HepG2 (cell line): ENCODE results near the gene ACP2. TPM values are rescaled to one million over a fixed set of nuclear protein-coding genes. Genes with fewer than 3 reads are reported as not detected.

Experiments used
- CREB1 ChIP-seq, 2 experiments: fragments of 450-650 bp in 1 of 2; IDR thresholded peaks; 2 replicates each; pipeline ENCODE4 v1.6.1; 2016 to 2017; ENCODE audit warnings: control low read depth in 1 of 2, mild to moderate bottlenecking in 1 of 2, missing compliant biosample characterization in 1 of 2, missing genetic modification characterization in 1 of 2
- CREM ChIP-seq, 2 experiments: sonication (generic) in 1 of 2; formaldehyde crosslinking in 1 of 2; IDR thresholded peaks; 2 replicates each; pipeline versions ENCODE4 v1.4.0 to v1.6.1; 2016 to 2020; ENCODE audit warnings: antibody characterized with exemption in 1 of 2, mild to moderate bottlenecking in 1 of 2, missing genetic modification reagents in 1 of 2
- HDAC2 ChIP-seq: sonication (generic); formaldehyde crosslinking; IDR thresholded peaks from 2 replicates; pipeline ENCODE4 v1.4.0; 2020; ENCODE audit warnings: missing genetic modification reagents
- HOXA5 ChIP-seq: sonication (generic); formaldehyde crosslinking; IDR thresholded peaks from 2 replicates; pipeline ENCODE4 v1.4.0; 2020; ENCODE audit warnings: missing genetic modification reagents
- MEIS1 ChIP-seq: sonication (generic); formaldehyde crosslinking; IDR thresholded peaks from 2 replicates; pipeline ENCODE4 v1.9.0; 2021; ENCODE audit warnings: mild to moderate bottlenecking, missing genetic modification reagents, moderate library complexity, borderline replicate concordance
- NCOA1 ChIP-seq: sonication (generic); formaldehyde crosslinking; IDR thresholded peaks from 2 replicates; pipeline ENCODE4 v1.9.0; 2021; ENCODE audit warnings: missing genetic modification reagents
- SATB2 ChIP-seq: sonication (generic); formaldehyde crosslinking; IDR thresholded peaks from 2 replicates; pipeline ENCODE4 v1.5.0; 2020; ENCODE audit warnings: missing genetic modification reagents
- TBP ChIP-seq: sonication (generic); formaldehyde crosslinking; IDR thresholded peaks from 2 replicates; pipeline ENCODE4 v1.5.0; 2020; ENCODE audit warnings: missing genetic modification reagents
- ZBTB38 ChIP-seq: sonication (generic); formaldehyde crosslinking; IDR thresholded peaks from 2 replicates; pipeline ENCODE4 v1.5.1; 2020; ENCODE audit warnings: mild to moderate bottlenecking, missing genetic modification reagents
- ZNF317 ChIP-seq: sonication (generic); formaldehyde crosslinking; IDR thresholded peaks from 2 replicates; pipeline ENCODE4 v1.5.0; 2020; ENCODE audit warnings: mild to moderate bottlenecking, missing genetic modification reagents
- ZNF326 ChIP-seq: sonication (generic); formaldehyde crosslinking; IDR thresholded peaks from 2 replicates; pipeline ENCODE4 v1.4.0; 2020; ENCODE audit warnings: missing genetic modification reagents, borderline replicate concordance
- ZNF572 ChIP-seq: sonication (generic); formaldehyde crosslinking; IDR thresholded peaks from 2 replicates; pipeline ENCODE4 v1.5.1; 2020; ENCODE audit warnings: mild to moderate bottlenecking, missing genetic modification reagents
- ZNF605 ChIP-seq: sonication (generic); formaldehyde crosslinking; IDR thresholded peaks from 2 replicates; pipeline ENCODE4 v1.8.0; 2022; ENCODE audit warnings: mild to moderate bottlenecking, missing genetic modification reagents
- ZNF616 ChIP-seq: sonication (generic); formaldehyde crosslinking; IDR thresholded peaks from 2 replicates; pipeline ENCODE4 v1.5.0; 2020; ENCODE audit warnings: low read depth, mild to moderate bottlenecking, missing genetic modification reagents
- ZNF839 ChIP-seq: sonication (generic); formaldehyde crosslinking; IDR thresholded peaks from 2 replicates; pipeline ENCODE4 v1.4.0; 2020; ENCODE audit warnings: missing genetic modification reagents, mild to moderate bottlenecking, borderline replicate concordance
- ZXDC ChIP-seq: sonication (generic); formaldehyde crosslinking; IDR thresholded peaks from 2 replicates; pipeline ENCODE4 v1.5.0; 2020; ENCODE audit warnings: mild to moderate bottlenecking, missing genetic modification reagents
- polyA plus RNA-seq, 8 experiments: library from polyadenylated mRNA; depleted of rRNA in 3 of 8; stranded (reverse) in 7 of 8; unstranded in 1 of 8; fragments of >200 nt; fragmentation: Illumina TruSeq in 4 of 8; extraction: Trizol in 4 of 8; gene quantifications; 2 replicates each; pipeline versions ENCODE4 v1.2.1 to v1.2.3, GENCODE V29; 2011 to 2016; ENCODE audit warnings: low read depth in 4 of 8, missing spikeins in 1 of 8, mixed read lengths in 1 of 8; ENCODE audit not compliant: insufficient read depth in 1 of 8
- total RNA-seq, 5 experiments: library from RNA; depleted of rRNA; stranded (reverse); fragments of >200 nt; fragmentation: Illumina TruSeq; extraction: Trizol; gene quantifications; 2 replicates each; pipeline ENCODE4 v1.2.3, GENCODE V29; 2016; ENCODE audit warnings: low read depth in 1 of 5
- TF ChIP-seq, protein P1 (sequence below): sonication (generic); formaldehyde crosslinking; conservative IDR thresholded peaks from 2 replicates; pipeline ENCODE4 v1.5.0; 2020; ENCODE audit warnings: missing genetic modification reagents
- TF ChIP-seq, protein P2 (sequence below): sonication (generic); formaldehyde crosslinking; IDR thresholded peaks from 2 replicates; pipeline ENCODE4 v1.5.1; 2020; ENCODE audit warnings: missing genetic modification reagents, mild to moderate bottlenecking, borderline replicate concordance
- TF ChIP-seq, protein P3 (sequence below): sonication (generic); formaldehyde crosslinking; conservative IDR thresholded peaks from 2 replicates; pipeline ENCODE4 v1.8.0; 2022; ENCODE audit warnings: low read depth, missing genetic modification reagents
- TF ChIP-seq, protein P4 (sequence below): sonication (generic); formaldehyde crosslinking; IDR thresholded peaks from 2 replicates; pipeline ENCODE4 v1.8.1; 2022; ENCODE audit warnings: low read depth, mild to moderate bottlenecking, missing genetic modification reagents

ACP2 gene
- total and polyA plus RNA-seq, 2 of the 13 experiments (the other 11 are each of a cell fraction or from before 2014, with no cell fraction given) = 17.7 to 20.2 TPM

DNA sequence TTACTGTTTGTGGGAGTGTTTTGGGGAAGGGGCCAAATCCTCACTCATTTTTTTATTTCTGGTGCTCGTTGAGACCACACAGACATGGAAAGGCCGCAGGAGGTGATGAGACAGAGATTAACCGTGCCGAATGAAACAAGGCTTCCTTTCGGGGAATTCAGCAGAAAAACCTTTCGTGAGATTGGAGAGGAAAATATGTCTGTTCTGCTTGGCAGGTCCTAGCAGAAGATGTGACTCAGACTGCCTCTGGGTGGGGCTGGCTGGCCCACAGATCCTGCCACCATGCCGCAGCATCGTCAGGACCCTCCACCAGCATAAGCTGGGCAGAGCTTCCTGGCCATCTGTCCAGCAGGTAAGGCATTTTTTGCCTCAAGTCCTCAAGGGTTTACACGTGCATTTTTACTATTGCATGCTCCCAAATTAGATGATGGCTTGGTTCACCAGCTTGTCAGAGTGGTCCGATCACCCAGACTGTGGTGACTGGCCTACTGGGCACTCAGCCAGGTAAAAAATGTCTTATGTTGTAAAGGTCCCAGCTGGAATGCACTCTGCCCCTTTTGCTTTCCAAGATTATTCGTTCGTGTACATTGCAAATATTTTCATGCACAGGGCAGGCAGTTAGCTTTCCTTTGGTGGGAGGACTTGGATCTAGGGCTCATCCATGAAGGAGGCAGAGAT is 32.4 kb downstream of the ACP2 start (continued):
- TF ChIP-seq, protein P1, sequence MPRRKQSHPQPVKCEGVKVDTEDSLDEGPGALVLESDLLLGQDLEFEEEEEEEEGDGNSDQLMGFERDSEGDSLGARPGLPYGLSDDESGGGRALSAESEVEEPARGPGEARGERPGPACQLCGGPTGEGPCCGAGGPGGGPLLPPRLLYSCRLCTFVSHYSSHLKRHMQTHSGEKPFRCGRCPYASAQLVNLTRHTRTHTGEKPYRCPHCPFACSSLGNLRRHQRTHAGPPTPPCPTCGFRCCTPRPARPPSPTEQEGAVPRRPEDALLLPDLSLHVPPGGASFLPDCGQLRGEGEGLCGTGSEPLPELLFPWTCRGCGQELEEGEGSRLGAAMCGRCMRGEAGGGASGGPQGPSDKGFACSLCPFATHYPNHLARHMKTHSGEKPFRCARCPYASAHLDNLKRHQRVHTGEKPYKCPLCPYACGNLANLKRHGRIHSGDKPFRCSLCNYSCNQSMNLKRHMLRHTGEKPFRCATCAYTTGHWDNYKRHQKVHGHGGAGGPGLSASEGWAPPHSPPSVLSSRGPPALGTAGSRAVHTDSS (CRISPR knock-in tag) = no peak
- TF ChIP-seq, protein P2, sequence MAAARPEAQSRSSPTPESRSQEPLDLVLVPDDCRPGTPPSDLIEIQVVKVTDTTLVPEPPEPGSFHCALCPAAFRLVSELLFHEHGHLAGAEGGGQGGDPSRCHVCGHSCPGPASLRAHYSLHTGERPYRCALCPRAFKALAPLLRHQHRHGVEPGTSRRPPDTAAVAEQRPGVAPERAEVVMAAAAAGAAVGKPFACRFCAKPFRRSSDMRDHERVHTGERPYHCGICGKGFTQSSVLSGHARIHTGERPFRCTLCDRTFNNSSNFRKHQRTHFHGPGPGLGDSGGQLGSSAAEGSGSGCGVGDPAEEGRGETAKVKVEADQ (CRISPR knock-in tag) = no peak
- TF ChIP-seq ZNF326 (CRISPR knock-in tag) (no peak), ZNF839 (CRISPR knock-in tag) (no peak), ZNF572 (CRISPR knock-in tag) (no peak), TBP (no peak), NCOA1 (CRISPR knock-in tag) (no peak), HOXA5 (CRISPR knock-in tag) (no peak), HDAC2 (peak; percentile 64; the same call in 1 of the 2 replicates), ZXDC (no peak), MEIS1 (CRISPR knock-in tag) (no peak), CREB1 (IDR thresholded peaks at IDR 0.05) (no peak), CREB1 (CRISPR knock-in tag; IDR thresholded peaks at IDR 0.05) (0 out of 2 replicates have a peak, but pooled peaks have one; percentile 31), SATB2 (no peak), ZNF616 (CRISPR knock-in tag) (no peak), ZBTB38 (CRISPR knock-in tag) (no peak), ZNF605 (CRISPR knock-in tag) (no peak), ZNF317 (CRISPR knock-in tag) (no peak), CREM (IDR thresholded peaks at IDR 0.05) (peak; percentile 37; the same call in 1 of the 2 replicates), CREM (CRISPR knock-in tag; IDR thresholded peaks at IDR 0.05) (no peak)
- TF ChIP-seq, protein P3, sequence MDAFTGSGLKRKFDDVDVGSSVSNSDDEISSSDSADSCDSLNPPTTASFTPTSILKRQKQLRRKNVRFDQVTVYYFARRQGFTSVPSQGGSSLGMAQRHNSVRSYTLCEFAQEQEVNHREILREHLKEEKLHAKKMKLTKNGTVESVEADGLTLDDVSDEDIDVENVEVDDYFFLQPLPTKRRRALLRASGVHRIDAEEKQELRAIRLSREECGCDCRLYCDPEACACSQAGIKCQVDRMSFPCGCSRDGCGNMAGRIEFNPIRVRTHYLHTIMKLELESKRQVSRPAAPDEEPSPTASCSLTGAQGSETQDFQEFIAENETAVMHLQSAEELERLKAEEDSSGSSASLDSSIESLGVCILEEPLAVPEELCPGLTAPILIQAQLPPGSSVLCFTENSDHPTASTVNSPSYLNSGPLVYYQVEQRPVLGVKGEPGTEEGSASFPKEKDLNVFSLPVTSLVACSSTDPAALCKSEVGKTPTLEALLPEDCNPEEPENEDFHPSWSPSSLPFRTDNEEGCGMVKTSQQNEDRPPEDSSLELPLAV = no peak
- TF ChIP-seq, protein P4, sequence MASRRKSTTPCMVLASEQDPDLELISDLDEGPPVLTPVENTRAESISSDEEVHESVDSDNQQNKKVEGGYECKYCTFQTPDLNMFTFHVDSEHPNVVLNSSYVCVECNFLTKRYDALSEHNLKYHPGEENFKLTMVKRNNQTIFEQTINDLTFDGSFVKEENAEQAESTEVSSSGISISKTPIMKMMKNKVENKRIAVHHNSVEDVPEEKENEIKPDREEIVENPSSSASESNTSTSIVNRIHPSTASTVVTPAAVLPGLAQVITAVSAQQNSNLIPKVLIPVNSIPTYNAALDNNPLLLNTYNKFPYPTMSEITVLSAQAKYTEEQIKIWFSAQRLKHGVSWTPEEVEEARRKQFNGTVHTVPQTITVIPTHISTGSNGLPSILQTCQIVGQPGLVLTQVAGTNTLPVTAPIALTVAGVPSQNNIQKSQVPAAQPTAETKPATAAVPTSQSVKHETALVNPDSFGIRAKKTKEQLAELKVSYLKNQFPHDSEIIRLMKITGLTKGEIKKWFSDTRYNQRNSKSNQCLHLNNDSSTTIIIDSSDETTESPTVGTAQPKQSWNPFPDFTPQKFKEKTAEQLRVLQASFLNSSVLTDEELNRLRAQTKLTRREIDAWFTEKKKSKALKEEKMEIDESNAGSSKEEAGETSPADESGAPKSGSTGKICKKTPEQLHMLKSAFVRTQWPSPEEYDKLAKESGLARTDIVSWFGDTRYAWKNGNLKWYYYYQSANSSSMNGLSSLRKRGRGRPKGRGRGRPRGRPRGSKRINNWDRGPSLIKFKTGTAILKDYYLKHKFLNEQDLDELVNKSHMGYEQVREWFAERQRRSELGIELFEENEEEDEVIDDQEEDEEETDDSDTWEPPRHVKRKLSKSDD (CRISPR knock-in tag) = no peak
